Measurements from ENCODE around the gene ZDHHC4. TPM values are rescaled to one million over a fixed set of nuclear protein-coding genes. Genes with fewer than 3 reads are reported as not detected.
"Not testable (repeated sequence)": the region's sequence is repeated elsewhere in the genome, so short reads cannot be mapped to it uniquely, and the experiment has no call there.

ZDHHC4 gene
- total RNA-seq, 5 donors from 2014 or later (not counting 1 experiment from before 2014, with no cell fraction given): 27.7 to 35.5 (median 30.3) TPM

- H3K27ac Mint-ChIP-seq: no peak overlapping the region
- ChIA-PET CTCF (interaction anchor here (0.6 kb wide), 2 partner anchors 9 to 16 kb away, joined by 3 to 5 read pairs; no protein-coding TSS in a partner anchor), POLR2A (interaction anchor here in 1 of 2 donors (0.6 kb wide), 1 partner anchor 49 kb away, joined by 5 read pairs; no protein-coding TSS in a partner anchor)
- Histone ChIP-seq H3K27ac (ENCODE audit: low read length) (no peak overlapping the region), H3K9me3 (no peaks in the 10 kb centered on the region), H3K4me3 (ENCODE audit: control insufficient read depth in 1 of 2, extremely low read depth in 1 of 2, low read length in 1 of 2) (no peak overlapping the region), H3K27me3 (replicated peaks in 1 of 2; ENCODE audit: control insufficient read depth in 2 of 2, extremely low read depth in 1 of 2, insufficient read depth in 2 of 2, low read length in 1 of 2) (peaks cover 0 to 13% of the 10 kb centered on the region in 2 experiments), H3K4me1 (ENCODE audit: control insufficient read depth in 1 of 2, extremely low read depth in 1 of 2, insufficient read depth in 2 of 2, low read length in 2 of 2) (peaks cover 0 to under 1% of the 10 kb centered on the region in 2 experiments), H3K36me3 (ENCODE audit: control insufficient read depth in 2 of 2, extremely low read depth in 1 of 2, insufficient read depth in 1 of 2, low read length in 1 of 2) (no peaks in the 10 kb centered on the region)
- peaks cover 4 to 8% of the 10 kb centered on the region in 2 donors for H3K27me3 Mint-ChIP-seq
- no peaks in the 10 kb centered on the region for H3K9me3 Mint-ChIP-seq
- H3K4me3 Mint-ChIP-seq: no peak overlapping the region
- no peak for DNase-seq
- WGBS (ENCODE audit: insufficient coverage): 42% methylated on average over 2 of the region's 7 CpGs
- no peaks in the 10 kb centered on the region for H3K4me1 Mint-ChIP-seq
- H3K36me3 Mint-ChIP-seq: no peaks in the 10 kb centered on the region
- no peak for ATAC-seq (replicated peaks in 1 of 4)
These were observed 6.0 kb upstream of the ZDHHC4 start for GRCh38 chr7:6571160-6571779.

DNA sequence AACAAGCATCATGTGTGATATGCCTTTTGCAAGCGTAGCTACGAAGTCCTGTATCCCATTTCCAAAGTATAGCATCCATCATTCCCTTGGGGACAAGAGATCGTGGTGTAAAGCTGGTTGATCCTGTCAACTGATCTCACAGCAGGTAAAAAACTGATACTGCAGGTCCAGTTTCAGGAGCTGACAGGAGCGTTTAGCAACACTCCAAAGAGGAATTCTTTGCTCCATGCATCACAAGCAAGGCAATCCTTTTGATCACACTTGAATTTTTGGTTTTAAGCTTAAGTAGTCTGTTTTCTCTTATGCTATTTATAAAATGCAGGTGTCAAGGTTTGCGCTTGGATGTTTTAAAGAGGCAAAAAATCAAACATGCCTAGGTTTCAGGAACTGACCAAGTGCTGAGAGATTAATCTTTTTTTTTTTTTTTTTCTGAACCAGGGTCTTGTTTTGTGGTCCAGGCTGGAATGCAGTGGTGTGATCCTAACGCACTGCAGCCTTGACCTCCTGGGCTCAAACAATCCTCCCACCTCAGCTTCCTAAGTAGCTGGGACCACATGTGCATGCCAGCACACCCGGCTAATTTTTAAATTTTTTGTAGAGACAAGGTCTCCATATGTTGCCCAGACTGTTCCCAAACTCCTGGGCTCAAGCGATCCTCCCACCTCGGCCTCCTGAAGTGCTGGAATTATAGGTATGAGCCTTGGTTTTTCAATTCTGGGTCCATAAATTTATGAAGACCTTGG, 1.8 kb upstream of the ZDHHC4 start:
- no peak overlapping the region for H3K27ac ChIP-seq (ENCODE audit: low read length)
- H3K4me3 ChIP-seq (ENCODE audit: control insufficient read depth in 1 of 2, extremely low read depth in 1 of 2, low read length in 1 of 2): no peak overlapping the region
- Mint-ChIP-seq H3K4me3 (peak overlapping the region in 2 of 3 donors; percentile 29 to 83), H3K27ac (no peak overlapping the region), H3K36me3 (peaks cover 7% of the 10 kb centered on the region), H3K4me1 (peaks cover 12 to 21% (median 15%) of the 10 kb centered on the region in 3 donors), H3K9me3 (no peaks in the 10 kb centered on the region), H3K27me3 (peaks cover 4 to 6% of the 10 kb centered on the region in 2 donors)
- ChIA-PET CTCF (interaction anchor here (0.7 to 1.4 kb wide), 2 partner anchors 17 to 60 kb away, joined by 3 to 4 read pairs; no protein-coding TSS in a partner anchor), POLR2A (no interaction called here)
- H3K4me1 ChIP-seq (ENCODE audit: control insufficient read depth in 1 of 2, extremely low read depth in 1 of 2, insufficient read depth in 2 of 2, low read length in 2 of 2): peaks cover 0 to 18% of the 10 kb centered on the region in 2 experiments
- ATAC-seq (replicated peaks in 1 of 4) (no peak), DNase-seq (no peak)
- H3K9me3 ChIP-seq: no peaks in the 10 kb centered on the region
- peaks cover 0 to 3% of the 10 kb centered on the region in 2 experiments for H3K27me3 ChIP-seq (replicated peaks in 1 of 2; ENCODE audit: control insufficient read depth in 2 of 2, extremely low read depth in 1 of 2, insufficient read depth in 2 of 2, low read length in 1 of 2)
- 89% methylated on average over 6 of the region's 9 CpGs for WGBS (ENCODE audit: insufficient coverage)
- H3K36me3 ChIP-seq (ENCODE audit: control insufficient read depth in 2 of 2, extremely low read depth in 1 of 2, insufficient read depth in 1 of 2, low read length in 1 of 2): peaks cover 0 to 3% of the 10 kb centered on the region in 2 donors

DNA sequence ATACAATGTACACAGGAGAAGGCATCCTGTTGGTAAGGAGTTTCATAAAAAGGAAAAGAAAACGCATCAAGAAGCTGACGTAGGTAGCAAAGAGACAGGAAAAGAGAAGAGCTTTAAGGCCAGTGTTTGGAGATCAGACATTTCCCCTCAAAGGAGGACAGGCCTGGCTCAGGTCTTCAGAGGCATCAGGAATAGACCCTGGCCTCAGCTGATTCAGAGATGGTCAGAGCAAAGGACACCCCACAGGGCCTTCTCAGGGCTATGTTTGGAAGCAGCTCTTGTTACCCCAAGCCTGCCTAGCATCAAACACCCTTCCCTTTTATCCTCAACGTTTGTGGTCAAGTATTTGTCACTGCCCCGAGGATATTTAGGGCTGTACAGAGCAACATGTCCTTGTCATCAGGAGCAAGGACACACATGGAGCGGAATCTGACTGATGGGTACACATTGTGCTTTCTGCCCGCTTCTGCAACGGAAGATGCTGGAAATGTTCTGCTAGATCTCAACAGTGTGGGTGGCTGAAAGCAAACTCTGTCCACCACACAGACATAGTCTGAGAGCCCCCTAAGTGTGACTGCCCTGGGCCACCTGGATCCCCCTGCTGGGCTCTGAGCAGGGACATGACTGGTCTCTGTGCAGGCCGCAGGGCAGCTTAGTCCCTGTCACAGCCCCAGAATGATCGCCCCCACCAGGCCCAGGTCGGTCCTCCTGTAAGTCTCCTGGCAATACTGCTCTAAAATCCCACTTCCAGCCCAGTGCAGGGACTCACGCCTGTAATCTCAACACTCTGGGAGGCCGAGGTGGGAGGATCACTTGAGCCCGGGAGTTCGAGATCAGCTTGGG, 1.0 kb upstream of the ZDHHC4 start:
- peak overlapping the region; percentile 41 to 83 (median 56) for H3K4me3 Mint-ChIP-seq
- no peak overlapping the region for H3K27ac ChIP-seq (ENCODE audit: low read length)
- H3K4me3 ChIP-seq (ENCODE audit: control insufficient read depth in 1 of 2, extremely low read depth in 1 of 2, low read length in 1 of 2): peak overlapping the region; percentile 57 to 84
- WGBS (ENCODE audit: insufficient coverage): 86% methylated on average over 7 of the region's 14 CpGs
- peaks cover 0 to 18% of the 10 kb centered on the region in 2 experiments for H3K4me1 ChIP-seq (ENCODE audit: control insufficient read depth in 1 of 2, extremely low read depth in 1 of 2, insufficient read depth in 2 of 2, low read length in 2 of 2)
- POLR2A ChIA-PET: interaction anchor here in 1 of 2 donors (0.6 kb wide), 1 partner anchor 452 kb away, joined by 3 read pairs; no protein-coding TSS in a partner anchor
- H3K27ac Mint-ChIP-seq: no peak overlapping the region
- no peaks in the 10 kb centered on the region for H3K9me3 Mint-ChIP-seq
- ATAC-seq (replicated peaks in 1 of 4) (no peak), DNase-seq (no peak)
- H3K36me3 ChIP-seq (ENCODE audit: control insufficient read depth in 2 of 2, extremely low read depth in 1 of 2, insufficient read depth in 1 of 2, low read length in 1 of 2): peaks cover 0 to 10% of the 10 kb centered on the region in 2 donors
- CTCF ChIA-PET: interaction anchor here (0.5 to 1.4 kb wide), 4 partner anchors 14 to 61 kb away, joined by 3 to 4 read pairs (median 3); partner anchors contain the start of gene INTS15 (in 1 of the 2)
- H3K36me3 Mint-ChIP-seq: peaks cover 15% of the 10 kb centered on the region
- peaks cover 4% of the 10 kb centered on the region in 2 donors for H3K27me3 Mint-ChIP-seq
- peaks cover 0 to 3% of the 10 kb centered on the region in 2 experiments for H3K27me3 ChIP-seq (replicated peaks in 1 of 2; ENCODE audit: control insufficient read depth in 2 of 2, extremely low read depth in 1 of 2, insufficient read depth in 2 of 2, low read length in 1 of 2)
- H3K9me3 ChIP-seq: no peaks in the 10 kb centered on the region
- peaks cover 12 to 21% (median 15%) of the 10 kb centered on the region in 3 donors for H3K4me1 Mint-ChIP-seq

DNA sequence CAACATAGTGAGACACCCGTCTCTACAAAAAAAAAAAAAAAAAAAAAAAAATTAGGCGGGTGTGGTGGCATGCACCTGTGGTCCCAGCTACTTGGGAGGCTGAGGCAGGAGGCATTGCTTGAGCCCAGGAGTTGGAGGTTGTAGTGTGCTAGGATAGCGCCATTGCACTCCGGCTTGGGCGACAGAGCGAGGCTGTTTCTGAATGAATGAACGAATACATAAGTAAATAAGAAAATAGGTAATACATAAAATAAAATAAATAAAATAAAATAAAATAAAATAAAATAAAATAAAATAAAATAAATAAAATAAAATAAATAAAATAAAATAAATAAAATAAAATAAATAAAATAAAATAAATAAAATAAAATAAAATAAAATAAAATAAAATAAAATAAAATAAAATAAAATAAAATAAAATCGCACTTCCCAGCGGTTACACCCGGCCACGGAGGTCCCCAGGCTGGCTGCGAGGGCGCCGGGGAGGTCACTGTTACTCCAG, 336 bp upstream of the ZDHHC4 start:
- Mint-ChIP-seq H3K36me3 (peaks cover 22% of the 10 kb centered on the region), H3K27ac (peak overlapping the region in 1 of 2 donors; percentile 90), H3K4me3 (peak overlapping the region; percentile 80 to 90 (median 83)), H3K4me1 (peaks cover 12 to 21% (median 15%) of the 10 kb centered on the region in 3 donors)
- Histone ChIP-seq H3K4me3 (ENCODE audit: control insufficient read depth in 1 of 2, extremely low read depth in 1 of 2, low read length in 1 of 2) (peak overlapping the region; percentile 71 to 84), H3K36me3 (ENCODE audit: control insufficient read depth in 2 of 2, extremely low read depth in 1 of 2, insufficient read depth in 1 of 2, low read length in 1 of 2) (peaks cover 0 to 15% of the 10 kb centered on the region in 2 donors), H3K4me1 (ENCODE audit: control insufficient read depth in 1 of 2, extremely low read depth in 1 of 2, insufficient read depth in 2 of 2, low read length in 2 of 2) (peaks cover 0 to 18% of the 10 kb centered on the region in 2 experiments), H3K27ac (ENCODE audit: low read length) (peak overlapping the region; percentile 94)
- ChIA-PET CTCF (interaction anchor here in 1 of 2 donors (0.7 to 1.9 kb wide), 2 partner anchors 14 to 19 kb away, joined by 3 to 5 read pairs; partner anchors contain the start of gene INTS15), POLR2A (interaction anchor here in 1 of 2 donors (0.6 kb wide), 1 partner anchor 451 kb away, joined by 3 read pairs; no protein-coding TSS in a partner anchor)
- DNase-seq: peak in 3 of 35 experiments; percentile 10 to 43 (median 22)
- not testable (repeated sequence) for H3K27me3 ChIP-seq (replicated peaks in 1 of 2; ENCODE audit: control insufficient read depth in 2 of 2, extremely low read depth in 1 of 2, insufficient read depth in 2 of 2, low read length in 1 of 2); H3K27me3 Mint-ChIP-seq; H3K9me3 ChIP-seq; H3K9me3 Mint-ChIP-seq
- WGBS (ENCODE audit: insufficient coverage): 0% methylated on average over 7 of the region's 14 CpGs
- peak in 1 of 4 experiments; percentile 16 for ATAC-seq (replicated peaks in 1 of 4)

DNA sequence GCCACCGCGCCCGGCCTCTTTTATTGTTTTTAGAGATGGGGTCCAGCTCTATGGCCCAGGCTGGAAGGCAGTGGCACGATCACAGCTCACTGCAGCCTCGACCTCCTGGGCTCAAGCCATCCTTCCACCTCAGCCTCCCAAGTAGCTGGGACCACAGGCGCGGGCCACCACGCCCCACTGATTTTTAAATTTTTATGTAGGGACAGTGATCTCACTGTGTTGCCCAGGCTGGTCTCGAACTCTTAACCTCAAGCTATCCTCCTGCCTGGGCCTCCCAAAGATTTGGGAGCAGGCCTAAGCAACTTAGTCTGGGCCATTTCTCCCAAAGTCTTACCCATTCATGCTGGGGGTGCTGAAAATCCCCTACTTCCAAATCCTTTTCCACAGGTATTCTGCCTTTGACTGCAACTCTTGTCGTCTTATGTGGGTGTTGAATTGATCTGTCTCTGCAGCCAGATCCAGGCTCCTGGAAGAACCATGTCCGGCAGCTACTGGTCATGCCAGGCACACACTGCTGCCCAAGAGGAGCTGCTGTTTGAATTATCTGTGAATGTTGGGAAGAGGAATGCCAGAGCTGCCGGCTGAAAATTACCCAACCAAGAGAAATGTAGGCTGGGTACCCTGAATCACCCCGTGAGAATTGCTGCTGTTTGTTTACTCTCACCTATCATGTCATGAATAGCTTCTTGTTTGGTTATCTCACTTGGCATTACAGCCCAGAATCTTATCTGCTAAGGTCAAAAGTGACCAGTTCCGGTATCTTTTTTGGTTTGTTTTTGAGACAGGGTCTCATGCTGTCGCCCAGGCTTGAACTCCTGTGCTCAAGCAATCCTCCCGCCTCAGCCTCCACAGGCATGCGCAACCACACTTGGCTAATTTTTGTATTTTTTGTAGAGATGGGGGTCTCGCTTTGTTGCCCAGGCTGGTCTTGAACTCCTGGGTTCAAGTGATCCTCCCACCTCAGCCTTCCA, 1.1 kb downstream of the ZDHHC4 start:
- Histone ChIP-seq H3K27ac (ENCODE audit: low read length) (peak overlapping the region; percentile 94), H3K4me3 (ENCODE audit: control insufficient read depth in 1 of 2, extremely low read depth in 1 of 2, low read length in 1 of 2) (peak overlapping the region in 1 of 2 donors; percentile 84), H3K9me3 (no peaks in the 10 kb centered on the region), H3K36me3 (ENCODE audit: control insufficient read depth in 2 of 2, extremely low read depth in 1 of 2, insufficient read depth in 1 of 2, low read length in 1 of 2) (peaks cover 2 to 19% of the 10 kb centered on the region in 2 donors), H3K27me3 (replicated peaks in 1 of 2; ENCODE audit: control insufficient read depth in 2 of 2, extremely low read depth in 1 of 2, insufficient read depth in 2 of 2, low read length in 1 of 2) (no peaks in the 10 kb centered on the region), H3K4me1 (ENCODE audit: control insufficient read depth in 1 of 2, extremely low read depth in 1 of 2, insufficient read depth in 2 of 2, low read length in 2 of 2) (peaks cover 0 to 18% of the 10 kb centered on the region in 2 experiments)
- no peak for ATAC-seq (replicated peaks in 1 of 4)
- POLR2A ChIA-PET: interaction anchor here in 1 of 2 donors (0.9 kb wide), 1 partner anchor 14 kb away, joined by 3 read pairs; no protein-coding TSS in a partner anchor
- Mint-ChIP-seq H3K9me3 (no peaks in the 10 kb centered on the region), H3K4me3 (peak overlapping the region; percentile 80 to 90 (median 83)), H3K36me3 (peaks cover 31% of the 10 kb centered on the region), H3K4me1 (peaks cover 12 to 21% (median 15%) of the 10 kb centered on the region in 3 donors), H3K27me3 (no peaks in the 10 kb centered on the region), H3K27ac (peak overlapping the region; percentile 31 to 92)
- 96% methylated on average over 5 of the region's 18 CpGs for WGBS (ENCODE audit: insufficient coverage)
- no peak for DNase-seq
- CTCF ChIA-PET: interaction anchor here (0.5 to 1.9 kb wide), 4 partner anchors 12 to 581 kb away, joined by 3 to 5 read pairs (median 4); partner anchors contain the start of gene INTS15 (in 1 of the 2)

All from T-cell (primary cell).